HepG2 (cell line): Measurements from ENCODE around the gene LIMS2. TPM values are rescaled to one million over a fixed set of nuclear protein-coding genes. Genes with fewer than 3 reads are reported as not detected.

Experiments
- CAMTA2 ChIP-seq: sonication (generic); formaldehyde crosslinking; IDR thresholded peaks from 2 replicates; pipeline ENCODE4 v1.4.0; 2020; ENCODE audit warnings: mild to moderate bottlenecking, missing genetic modification reagents, borderline replicate concordance
- CHCHD3 ChIP-seq: sonication (generic); formaldehyde crosslinking; IDR thresholded peaks from 2 replicates; pipeline ENCODE4 v1.8.0; 2022; ENCODE audit warnings: mild to moderate bottlenecking, missing genetic modification reagents, moderate library complexity
- CHD4 ChIP-seq: fragments of 200-600 bp; sonication (generic); IDR thresholded peaks from 2 replicates; pipeline ENCODE4 v1.7.0; 2017; ENCODE audit warnings: mild to moderate bottlenecking, low read length, borderline replicate concordance
- HMG20B ChIP-seq: conservative IDR thresholded peaks from 2 replicates; pipeline ENCODE4 v1.6.1; 2016; ENCODE audit warnings: missing genetic modification reagents, missing compliant biosample characterization
- HNRNPH1 ChIP-seq: fragments of 200-400 bp; formaldehyde crosslinking; optimal IDR thresholded peaks from 2 replicates; pipeline ENCODE3; 2017; ENCODE audit warnings: mild to moderate bottlenecking, low read depth, low read length
- KAT8 ChIP-seq: IDR thresholded peaks from 2 replicates; pipeline ENCODE4 v1.6.1; 2016; ENCODE audit warnings: missing genetic modification reagents, missing compliant biosample characterization
- MAF1 ChIP-seq: sonication (generic); formaldehyde crosslinking; IDR thresholded peaks from 2 replicates; pipeline ENCODE4 v1.5.0; 2020; ENCODE audit warnings: missing genetic modification reagents, borderline replicate concordance
- NFYB ChIP-seq: sonication (generic); formaldehyde crosslinking; IDR thresholded peaks from 2 replicates; pipeline ENCODE4 v1.4.0; 2020; ENCODE audit warnings: missing genetic modification reagents
- RXRB ChIP-seq: IDR thresholded peaks from 2 replicates; pipeline ENCODE4 v1.6.1; 2016; ENCODE audit warnings: borderline replicate concordance, missing genetic modification reagents, missing compliant biosample characterization
- SRF ChIP-seq: IDR thresholded peaks from 2 replicates; pipeline ENCODE4 v1.6.1; 2011; ENCODE audit warnings: mild to moderate bottlenecking, low read depth, low read length, moderate library complexity
- TBX3 ChIP-seq: fragments of 450-650 bp; IDR thresholded peaks from 2 replicates; pipeline ENCODE4 v1.6.1; 2017; ENCODE audit warnings: antibody characterized with exemption, mild to moderate bottlenecking, inconsistent platforms, borderline replicate concordance
- TMF1 ChIP-seq: sonication (generic); formaldehyde crosslinking; IDR thresholded peaks from 2 replicates; pipeline ENCODE4 v1.8.1; 2022; ENCODE audit warnings: low read depth, missing genetic modification reagents
- ZEB1 ChIP-seq: IDR thresholded peaks from 2 replicates; pipeline ENCODE4 v1.6.1; 2012; ENCODE audit warnings: mild to moderate bottlenecking, low read depth, inconsistent platforms; ENCODE audit not compliant: insufficient replicate concordance
- ZNF12 ChIP-seq: sonication (generic); formaldehyde crosslinking; IDR thresholded peaks from 2 replicates; pipeline ENCODE4 v1.5.0; 2020; ENCODE audit warnings: missing genetic modification reagents
- ZNF256 ChIP-seq: sonication (generic); formaldehyde crosslinking; conservative IDR thresholded peaks from 2 replicates; pipeline ENCODE4 v1.4.0; 2020; ENCODE audit warnings: missing genetic modification reagents
- ZNF558 ChIP-seq: sonication (generic); formaldehyde crosslinking; IDR thresholded peaks from 2 replicates; pipeline ENCODE4 v1.9.0; 2022; ENCODE audit warnings: mild to moderate bottlenecking, missing genetic modification reagents, borderline replicate concordance
- ZNF563 ChIP-seq: sonication (generic); formaldehyde crosslinking; IDR thresholded peaks from 2 replicates; pipeline ENCODE4 v1.8.0; 2022; ENCODE audit warnings: mild to moderate bottlenecking, moderate library complexity, missing genetic modification reagents
- ZNF75D ChIP-seq: sonication (generic); formaldehyde crosslinking; IDR thresholded peaks from 2 replicates; pipeline ENCODE4 v1.8.1; 2023; ENCODE audit warnings: missing genetic modification reagents, mild to moderate bottlenecking, borderline replicate concordance
- ZNF776 ChIP-seq: sonication (generic); formaldehyde crosslinking; IDR thresholded peaks from 2 replicates; pipeline ENCODE4 v1.4.0; 2020; ENCODE audit warnings: mild to moderate bottlenecking, missing genetic modification reagents
- polyA plus RNA-seq, 8 experiments: library from polyadenylated mRNA; depleted of rRNA in 3 of 8; stranded (reverse) in 7 of 8; unstranded in 1 of 8; fragments of >200 nt; fragmentation: Illumina TruSeq in 4 of 8; extraction: Trizol in 4 of 8; gene quantifications; 2 replicates each; pipeline versions ENCODE4 v1.2.1 to v1.2.3, GENCODE V29; 2011 to 2016; ENCODE audit warnings: low read depth in 4 of 8, missing spikeins in 1 of 8, mixed read lengths in 1 of 8; ENCODE audit not compliant: insufficient read depth in 1 of 8
- total RNA-seq, 5 experiments: library from RNA; depleted of rRNA; stranded (reverse); fragments of >200 nt; fragmentation: Illumina TruSeq; extraction: Trizol; gene quantifications; 2 replicates each; pipeline ENCODE4 v1.2.3, GENCODE V29; 2016; ENCODE audit warnings: low read depth in 1 of 5
- TF ChIP-seq, protein P1 (sequence below), 2 experiments: sonication (generic) in 1 of 2; formaldehyde crosslinking in 1 of 2; IDR thresholded peaks; 2 replicates each; pipeline versions ENCODE4 v1.4.0 to v1.6.1; 2016 to 2020; ENCODE audit warnings: borderline replicate concordance in 1 of 2, low read depth in 1 of 2, mild to moderate bottlenecking in 1 of 2, missing genetic modification reagents in 1 of 2
- TF ChIP-seq, protein P2 (sequence below): sonication (generic); IDR thresholded peaks from 2 replicates; pipeline ENCODE4 v1.6.1; 2016; ENCODE audit warnings: low read depth, borderline replicate concordance
- TF ChIP-seq, protein P3 (sequence below), 2 experiments: fragments of 450-650 bp in 1 of 2; sonication (generic) in 1 of 2; formaldehyde crosslinking; IDR thresholded peaks; 2 replicates each; pipeline versions ENCODE4 v1.5.0 to v1.8.0; 2020 to 2022; ENCODE audit warnings: mild to moderate bottlenecking in 1 of 2, missing genetic modification reagents in 1 of 2

Gene LIMS2
- total and polyA plus RNA-seq, 2 of the 13 experiments (the other 11 are each of a cell fraction or from before 2014, with no cell fraction given): 1.0 to 1.9 TPM

DNA sequence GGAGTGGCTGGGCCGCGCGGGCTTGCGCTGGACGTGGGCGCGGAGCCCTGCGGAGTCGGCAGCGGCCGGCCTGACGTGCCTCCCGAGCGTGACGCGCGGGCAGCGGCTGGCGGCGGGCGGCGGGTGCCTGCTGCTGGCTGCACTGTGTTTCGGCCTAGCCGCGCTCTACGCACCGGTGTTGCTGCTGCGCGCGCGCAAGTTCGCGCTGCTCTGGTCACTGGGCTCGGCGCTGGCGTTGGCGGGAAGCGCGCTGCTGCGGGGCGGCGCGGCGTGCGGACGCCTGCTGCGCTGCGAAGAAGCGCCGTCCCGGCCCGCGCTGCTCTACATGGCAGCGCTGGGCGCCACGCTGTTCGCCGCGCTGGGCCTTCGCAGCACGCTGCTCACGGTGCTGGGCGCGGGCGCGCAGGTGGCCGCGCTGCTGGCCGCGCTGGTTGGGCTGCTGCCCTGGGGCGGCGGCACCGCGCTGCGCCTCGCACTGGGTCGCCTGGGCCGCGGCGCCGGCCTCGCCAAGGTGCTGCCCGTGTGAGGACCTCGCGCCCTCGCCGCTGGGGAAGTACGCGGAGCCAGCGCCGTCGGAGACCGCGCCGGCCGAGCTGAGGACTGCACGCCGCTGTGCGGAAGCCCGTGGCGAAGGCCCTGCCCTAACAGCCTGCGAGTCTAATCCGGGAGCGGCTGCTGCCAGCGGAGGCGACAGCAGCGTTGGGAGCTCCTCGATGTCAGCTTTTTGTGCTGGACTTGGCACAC lies 26.5 kb upstream of the LIMS2 start (continued):
- TF ChIP-seq CHCHD3 (CRISPR knock-in tag) (peak; percentile 61; the same call in 1 of the 2 replicates), ZNF256 (CRISPR knock-in tag) (0 out of 2 replicates have a peak, but pooled peaks have one; percentile 86), RXRB (CRISPR knock-in tag) (no peak), ZEB1 (no peak), ZNF12 (CRISPR knock-in tag) (peak; percentile 64; the same call in 1 of the 2 replicates), ZNF776 (CRISPR knock-in tag) (no peak; the same call in 1 of the 2 replicates), KAT8 (CRISPR knock-in tag) (no peak), HNRNPH1 (no peak), CHD4 (no peak), HMG20B (CRISPR knock-in tag) (no peak; the same call in 1 of the 2 replicates), CAMTA2 (no peak), NFYB (CRISPR knock-in tag) (no peak), TMF1 (peak; percentile 91), SRF (no peak), TBX3 (no peak), ZNF563 (CRISPR knock-in tag) (peak; percentile 90), MAF1 (CRISPR knock-in tag) (no peak; the same call in 1 of the 2 replicates), ZNF558 (CRISPR knock-in tag) (peak; percentile 68; the same call in 1 of the 2 replicates), ZNF75D (CRISPR knock-in tag) (no peak)
- TF ChIP-seq, protein P1, sequence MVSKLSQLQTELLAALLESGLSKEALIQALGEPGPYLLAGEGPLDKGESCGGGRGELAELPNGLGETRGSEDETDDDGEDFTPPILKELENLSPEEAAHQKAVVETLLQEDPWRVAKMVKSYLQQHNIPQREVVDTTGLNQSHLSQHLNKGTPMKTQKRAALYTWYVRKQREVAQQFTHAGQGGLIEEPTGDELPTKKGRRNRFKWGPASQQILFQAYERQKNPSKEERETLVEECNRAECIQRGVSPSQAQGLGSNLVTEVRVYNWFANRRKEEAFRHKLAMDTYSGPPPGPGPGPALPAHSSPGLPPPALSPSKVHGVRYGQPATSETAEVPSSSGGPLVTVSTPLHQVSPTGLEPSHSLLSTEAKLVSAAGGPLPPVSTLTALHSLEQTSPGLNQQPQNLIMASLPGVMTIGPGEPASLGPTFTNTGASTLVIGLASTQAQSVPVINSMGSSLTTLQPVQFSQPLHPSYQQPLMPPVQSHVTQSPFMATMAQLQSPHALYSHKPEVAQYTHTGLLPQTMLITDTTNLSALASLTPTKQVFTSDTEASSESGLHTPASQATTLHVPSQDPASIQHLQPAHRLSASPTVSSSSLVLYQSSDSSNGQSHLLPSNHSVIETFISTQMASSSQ (IDR thresholded peaks at IDR 0.05; ENCODE audit: low read depth): no peak
- TF ChIP-seq, protein P1 (CRISPR knock-in tag; IDR thresholded peaks at IDR 0.05; ENCODE audit: borderline replicate concordance): peak; percentile 6; the same call in 1 of the 2 replicates
- TF ChIP-seq, protein P2, sequence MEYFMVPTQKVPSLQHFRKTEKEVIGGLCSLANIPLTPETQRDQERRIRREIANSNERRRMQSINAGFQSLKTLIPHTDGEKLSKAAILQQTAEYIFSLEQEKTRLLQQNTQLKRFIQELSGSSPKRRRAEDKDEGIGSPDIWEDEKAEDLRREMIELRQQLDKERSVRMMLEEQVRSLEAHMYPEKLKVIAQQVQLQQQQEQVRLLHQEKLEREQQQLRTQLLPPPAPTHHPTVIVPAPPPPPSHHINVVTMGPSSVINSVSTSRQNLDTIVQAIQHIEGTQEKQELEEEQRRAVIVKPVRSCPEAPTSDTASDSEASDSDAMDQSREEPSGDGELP: no peak
- TF ChIP-seq, protein P3, sequence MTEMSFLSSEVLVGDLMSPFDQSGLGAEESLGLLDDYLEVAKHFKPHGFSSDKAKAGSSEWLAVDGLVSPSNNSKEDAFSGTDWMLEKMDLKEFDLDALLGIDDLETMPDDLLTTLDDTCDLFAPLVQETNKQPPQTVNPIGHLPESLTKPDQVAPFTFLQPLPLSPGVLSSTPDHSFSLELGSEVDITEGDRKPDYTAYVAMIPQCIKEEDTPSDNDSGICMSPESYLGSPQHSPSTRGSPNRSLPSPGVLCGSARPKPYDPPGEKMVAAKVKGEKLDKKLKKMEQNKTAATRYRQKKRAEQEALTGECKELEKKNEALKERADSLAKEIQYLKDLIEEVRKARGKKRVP (CRISPR knock-in tag; IDR thresholded peaks at IDR 0.05): no peak
